GM19438 (cell line): ENCODE results near the gene TMEM131.

ENCODE experiments used
- ATAC-seq: cut with Tn5 transposase; IDR thresholded peaks from one replicate; pipeline ENCODE4 v1.9.1; 2021; ENCODE audit warnings: low read depth; ENCODE audit not compliant: unreplicated experiment

TMEM131 gene

DNA sequence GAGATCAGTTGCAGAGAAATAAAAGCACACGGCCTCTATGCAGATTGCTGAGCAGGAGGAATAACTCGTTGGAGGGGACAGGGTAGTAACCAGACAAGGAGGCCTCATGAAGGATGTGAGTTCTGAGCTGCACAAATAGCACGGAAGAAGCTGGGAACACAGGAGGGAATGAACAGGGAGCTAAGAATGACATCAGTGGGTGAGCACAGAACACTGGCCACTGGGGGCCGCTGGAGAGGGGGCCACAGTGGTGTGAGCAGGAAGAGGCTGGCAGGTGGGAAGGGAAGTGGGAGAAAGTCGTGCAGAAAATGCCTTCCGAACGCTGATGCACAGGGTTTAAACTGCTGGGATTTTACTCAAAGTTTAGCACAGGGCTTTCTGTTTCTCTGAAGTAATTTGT is 221.3 kb downstream of the TMEM131 start:
- ATAC-seq: no peak

- ATAC-seq: no peak
Observed at GRCh38 chr2:97770445-97770844, 225.3 kb downstream of the TMEM131 start.

- no peak for ATAC-seq
Observed at GRCh38 chr2:97769711-97770110, 226.0 kb downstream of the TMEM131 start.

- ATAC-seq: no peak
Observed at GRCh38 chr2:97769308-97769707, 226.4 kb downstream of the TMEM131 start.

- no peak for ATAC-seq
Observed at GRCh38 chr2:97766567-97766966, 229.2 kb downstream of the TMEM131 start.

DNA sequence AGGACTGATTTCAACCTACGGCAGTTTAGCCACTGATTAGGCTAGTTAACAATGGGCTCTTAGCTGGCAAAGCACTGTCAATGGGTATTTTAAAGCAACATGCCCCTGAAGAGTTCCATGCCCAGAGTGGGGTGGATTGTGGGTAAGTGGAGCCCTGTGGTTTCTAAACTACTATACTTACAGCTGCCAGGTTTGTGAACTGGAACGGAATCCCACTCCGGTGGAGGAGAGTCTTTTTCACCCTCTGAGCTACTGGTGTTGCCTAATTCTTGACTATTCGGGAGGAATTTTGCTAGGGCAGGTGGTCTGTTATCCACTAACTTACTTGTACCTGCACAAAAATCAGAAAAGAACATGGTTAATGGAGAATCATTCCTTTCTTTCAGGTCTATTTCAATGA is 229.8 kb downstream of the TMEM131 start:
- no peak for ATAC-seq

GRCh38 chr2:97764559-97765263 is 231.0 kb downstream of the TMEM131 start:
- ATAC-seq: no peak

DNA sequence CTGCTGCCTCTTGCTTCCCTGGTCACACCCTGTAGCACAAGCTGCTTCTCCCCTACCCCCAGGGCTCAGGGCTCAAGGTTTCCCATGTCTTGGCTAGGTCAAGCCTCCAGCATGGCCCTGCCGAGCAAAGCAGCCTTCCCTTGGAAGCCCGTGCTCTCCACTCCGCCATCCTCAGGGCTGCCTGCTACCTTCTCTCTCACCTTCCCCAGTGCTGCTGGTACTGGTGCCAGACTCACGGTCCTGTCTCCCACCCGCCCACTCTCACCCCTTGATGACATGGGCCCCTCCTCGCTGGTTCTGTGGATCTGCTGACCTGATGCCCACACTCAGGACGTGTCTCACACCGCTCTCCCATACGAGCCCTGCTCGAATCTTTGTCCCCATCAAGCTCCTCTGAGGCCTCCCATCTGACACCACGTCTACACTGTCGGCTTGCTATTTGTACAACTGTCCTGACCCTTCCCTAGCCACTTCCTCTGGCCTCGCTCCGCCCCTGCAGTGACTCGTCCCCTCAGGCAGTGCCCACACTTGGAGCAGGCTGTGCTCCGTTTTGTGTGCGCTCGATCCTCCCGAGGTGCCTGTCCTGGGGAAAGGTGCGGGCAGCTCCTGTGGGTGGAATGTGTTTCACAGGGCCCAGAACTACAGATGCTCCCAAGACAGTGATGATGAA is 232.4 kb downstream of the TMEM131 start:
- ATAC-seq: no peak

DNA sequence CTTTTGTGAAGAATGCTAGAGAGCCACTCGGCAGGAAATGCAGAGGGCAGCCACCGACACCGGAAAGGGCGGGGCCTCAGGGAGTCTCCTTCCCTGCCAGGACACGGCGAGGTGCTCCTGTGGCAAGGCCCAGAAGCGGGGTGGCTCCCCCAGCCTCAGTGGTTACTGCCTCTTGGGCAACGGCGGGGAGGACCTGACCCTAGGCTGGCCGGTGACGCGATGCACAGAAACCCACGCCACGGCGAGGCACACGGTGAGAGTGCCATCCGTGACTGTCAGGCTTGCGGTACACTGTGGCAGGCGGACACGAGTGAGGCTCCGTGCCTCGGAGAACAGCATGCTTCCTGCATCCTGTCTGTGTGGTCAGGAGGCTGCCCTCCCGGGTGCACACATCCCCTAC is 234.6 kb downstream of the TMEM131 start:
- ATAC-seq: no peak

- ATAC-seq: no peak
Observed at GRCh38 chr2:97760480-97761049, 235.2 kb downstream of the TMEM131 start.

- no peak for ATAC-seq
Observed at GRCh38 chr2:97759727-97760407, 235.9 kb downstream of the TMEM131 start.

- no peak for ATAC-seq
Observed at GRCh38 chr2:97758131-97758705, 237.5 kb downstream of the TMEM131 start.

DNA sequence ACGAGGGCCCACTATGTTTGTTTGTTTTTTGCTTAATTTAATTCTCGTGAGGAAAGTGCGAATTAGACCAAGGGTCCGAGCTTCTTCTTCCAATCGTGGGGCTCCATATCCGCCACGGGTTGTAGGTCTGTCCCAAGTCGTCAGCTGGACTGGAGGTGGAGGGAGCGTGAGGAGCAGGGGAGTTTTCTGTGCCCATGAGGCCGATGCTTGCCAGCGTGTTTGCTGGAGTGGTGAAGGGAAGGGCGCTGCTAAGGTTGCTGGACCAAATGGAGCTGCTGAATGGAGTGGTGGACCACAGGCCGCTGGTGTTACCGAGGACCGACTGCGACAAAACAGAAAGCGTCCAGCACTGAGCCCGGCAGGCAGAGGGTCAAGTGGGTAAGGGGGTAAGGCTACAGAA is 238.7 kb downstream of the TMEM131 start:
- no peak for ATAC-seq

DNA sequence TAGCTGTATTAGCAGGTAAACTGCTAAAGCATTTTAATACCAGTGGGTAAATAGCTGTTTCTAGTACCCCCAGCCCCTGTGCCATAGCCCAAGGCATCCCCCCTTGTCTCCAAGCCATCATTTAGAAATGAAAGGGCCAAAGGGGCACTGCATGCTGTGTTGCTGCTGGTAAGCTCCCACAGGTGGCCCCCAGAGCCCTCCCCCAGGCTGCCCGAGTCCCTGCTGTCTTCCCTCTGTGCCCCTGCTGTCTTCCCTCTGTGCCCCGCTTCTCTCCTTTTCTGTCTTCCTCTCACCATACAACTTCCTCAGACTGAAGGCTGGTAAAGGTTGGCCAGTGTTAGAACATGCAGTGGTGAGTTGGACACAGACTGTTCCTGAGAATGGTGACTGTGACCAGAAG is 240.3 kb downstream of the TMEM131 start:
- no peak for ATAC-seq

DNA sequence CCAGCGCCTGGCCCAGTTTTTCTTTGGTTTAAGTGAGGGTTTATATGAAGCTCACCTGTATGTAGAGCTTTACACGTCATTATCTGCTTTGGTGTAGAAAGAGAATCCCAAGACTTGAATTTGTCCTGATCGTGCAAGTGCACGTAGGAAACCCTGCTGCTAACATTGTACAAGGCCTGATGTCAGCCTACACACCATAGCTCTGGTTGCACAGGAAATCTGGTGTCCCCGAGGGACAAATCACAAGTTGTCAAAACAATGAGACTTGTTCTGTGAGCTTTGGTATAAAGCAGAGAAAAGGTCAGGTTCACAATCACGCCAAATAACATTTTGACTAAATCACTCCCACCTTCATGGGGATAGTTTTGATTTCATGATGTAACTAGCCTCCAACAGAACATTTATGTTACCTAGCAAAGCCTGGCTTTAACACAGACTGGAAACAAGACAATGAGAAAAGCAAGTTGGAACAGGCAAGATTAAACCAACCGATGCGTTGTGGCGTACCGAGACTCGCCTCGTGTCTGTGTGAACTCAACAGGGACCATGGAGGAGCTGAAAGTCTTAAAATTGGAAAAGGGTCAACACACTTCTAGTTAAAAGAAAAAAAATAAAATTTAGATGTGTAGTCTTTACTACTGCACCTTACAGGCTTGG is 240.9 kb downstream of the TMEM131 start:
- no peak for ATAC-seq

DNA sequence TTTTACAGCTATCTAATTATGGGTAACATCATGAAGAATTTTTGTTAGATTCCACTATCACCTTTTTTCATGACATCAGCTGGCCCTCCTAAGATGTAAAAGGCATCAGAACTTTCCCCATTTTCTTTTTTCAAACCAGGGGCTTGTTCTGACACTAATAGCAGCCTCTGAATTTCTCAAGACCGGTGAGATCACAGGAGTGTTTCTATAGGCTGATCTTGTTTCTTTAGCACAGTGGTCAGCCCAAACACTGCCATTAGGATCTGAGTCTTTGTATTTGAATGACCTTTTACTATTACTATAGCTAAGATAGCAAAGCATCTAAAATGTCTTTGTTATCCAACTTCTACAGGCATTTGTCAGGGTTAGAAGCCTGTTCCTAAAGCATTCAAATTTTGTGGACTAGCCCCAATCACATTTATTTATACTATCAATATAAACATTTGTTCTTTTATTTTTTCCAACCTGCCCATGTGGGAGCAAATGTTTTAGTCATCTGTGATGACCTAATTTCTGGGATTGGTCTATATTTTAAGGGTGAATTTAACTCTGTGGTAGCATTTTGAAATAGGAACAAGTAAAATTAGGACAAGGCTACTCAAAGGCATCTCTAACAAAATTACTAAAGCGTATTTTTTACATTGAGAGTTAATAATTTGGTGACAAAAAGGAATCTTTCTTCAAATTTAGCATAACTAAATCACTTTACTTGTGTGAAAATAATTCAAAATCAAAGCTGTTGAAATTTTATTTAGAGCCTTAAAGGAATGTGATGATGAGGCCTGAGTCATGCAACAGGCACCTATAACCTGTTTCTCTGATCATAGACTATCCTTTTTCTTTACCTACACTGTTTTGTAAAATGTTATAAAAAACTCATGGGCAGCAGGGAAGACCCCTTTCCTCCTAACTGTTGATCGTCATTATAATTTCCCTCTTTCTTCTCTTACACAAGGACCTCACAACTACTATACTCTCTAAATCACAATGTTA is 243.1 kb downstream of the TMEM131 start:
- no peak for ATAC-seq

DNA sequence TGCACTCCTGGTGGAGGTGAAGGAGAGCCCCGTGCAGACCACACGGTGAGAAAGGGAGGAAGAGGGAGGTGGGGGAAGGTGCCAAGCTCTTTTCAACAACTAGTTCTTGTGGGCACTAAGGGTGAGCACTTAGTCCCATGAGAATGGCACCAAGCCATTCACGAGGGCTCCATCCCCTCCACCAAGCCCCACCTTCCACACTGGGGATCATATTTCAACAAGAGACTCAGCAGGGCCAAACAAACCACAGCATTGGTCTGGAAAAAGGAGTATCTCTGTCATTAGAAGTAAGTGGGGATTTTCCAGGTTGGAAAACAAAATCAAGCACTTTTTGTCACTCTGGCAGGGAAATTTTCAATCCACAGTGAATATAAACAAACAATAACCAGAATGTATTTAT is 244.0 kb downstream of the TMEM131 start:
- no peak for ATAC-seq

DNA sequence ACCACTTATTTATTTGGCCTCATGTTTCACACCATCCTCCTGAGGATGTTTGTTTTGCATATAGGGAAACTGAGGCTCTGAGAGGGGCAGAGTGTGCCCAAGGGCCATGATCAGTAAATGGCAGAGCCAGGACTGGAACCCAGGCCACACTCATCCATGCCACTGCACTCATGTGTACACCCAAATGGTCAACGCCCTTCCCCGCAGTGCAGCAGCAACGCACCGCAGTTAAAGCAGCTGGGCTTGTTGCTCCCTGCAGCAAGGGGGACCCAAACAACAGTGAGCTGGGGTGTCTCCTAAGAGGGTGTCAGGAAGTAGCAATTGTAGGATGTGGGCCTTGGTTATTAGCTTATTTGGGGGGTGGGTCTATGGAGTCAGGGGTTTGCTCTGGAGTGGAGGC is 245.7 kb downstream of the TMEM131 start:
- no peak for ATAC-seq

DNA sequence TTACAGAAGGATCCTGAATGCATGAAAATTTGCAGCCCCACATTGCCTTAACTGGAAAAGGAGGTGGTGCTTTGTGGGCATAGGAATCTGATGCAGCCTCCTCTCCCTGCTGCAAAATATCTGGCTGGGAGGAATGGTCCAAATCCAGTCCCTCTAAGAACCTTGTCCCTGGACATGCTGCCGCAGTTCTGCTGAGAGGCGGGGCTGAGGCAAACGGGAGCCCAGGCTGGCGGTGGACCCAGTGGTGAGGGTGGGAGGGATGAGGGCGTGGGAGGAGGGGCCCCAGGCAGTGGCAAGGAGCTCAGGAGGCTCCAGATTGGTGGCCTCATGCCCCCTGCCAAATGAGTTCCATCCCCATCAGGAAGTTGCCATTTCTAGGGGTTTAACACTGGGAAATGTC is 246.2 kb downstream of the TMEM131 start:
- ATAC-seq: no peak
